NCI-H510A treated with DMSO at 0.1 percent for 48 hours (cell line): Measurements from ENCODE around the gene ORM1.
"Not testable (repeated sequence)": the region's sequence is repeated elsewhere in the genome, so short reads cannot be mapped to it uniquely, and the experiment has no call there.

Source experiments
- DNase-seq: peaks from one replicate; lab custom pipeline; 2025; lab: John Stamatoyannopoulos, UW

ORM1 gene

GRCh38 chr9:114322831-114323531, at the start of gene ORM1:
TSS of gene ORM1 (plus strand) at chr9:114323098. CDS start at chr9:114323134, 36 bp downstream.
- not testable (repeated sequence) for DNase-seq

GRCh38 chr9:114273461-114273881, 49.4 kb upstream of the ORM1 start:
- DNase-seq = no peak

- DNase-seq = no peak
Observed at GRCh38 chr9:114274217-114274616, 48.7 kb upstream of the ORM1 start.

- no peak for DNase-seq
Observed at GRCh38 chr9:114275246-114276004, 47.5 kb upstream of the ORM1 start.

- no peak for DNase-seq
Observed at GRCh38 chr9:114276908-114277821, 45.7 kb upstream of the ORM1 start.

GRCh38 chr9:114278356-114278755, 44.5 kb upstream of the ORM1 start:
- DNase-seq = no peak

- no peak for DNase-seq
Observed at GRCh38 chr9:114278881-114279570, 43.9 kb upstream of the ORM1 start.

GRCh38 chr9:114279693-114280092, 43.2 kb upstream of the ORM1 start:
- DNase-seq = no peak

- no peak for DNase-seq
Observed at GRCh38 chr9:114280636-114281472, 42.0 kb upstream of the ORM1 start.

GRCh38 chr9:114281473-114282103, 41.3 kb upstream of the ORM1 start:
- DNase-seq = no peak

GRCh38 chr9:114282104-114282485, 40.8 kb upstream of the ORM1 start:
- DNase-seq = no peak

GRCh38 chr9:114282507-114282906, 40.4 kb upstream of the ORM1 start:
- DNase-seq = no peak

GRCh38 chr9:114282926-114283325, 40.0 kb upstream of the ORM1 start:
- DNase-seq = no peak

GRCh38 chr9:114283551-114284111, 39.3 kb upstream of the ORM1 start:
- no peak for DNase-seq

- no peak for DNase-seq
Observed at GRCh38 chr9:114284316-114285060, 38.4 kb upstream of the ORM1 start.

GRCh38 chr9:114285166-114285867, 37.6 kb upstream of the ORM1 start:
- no peak for DNase-seq

- no peak for DNase-seq
Observed at GRCh38 chr9:114286146-114286679, 36.7 kb upstream of the ORM1 start.

- no peak for DNase-seq
Observed at GRCh38 chr9:114287001-114287762, 35.7 kb upstream of the ORM1 start.
